Muscle layer of duodenum (tissue), 2 donors: ENCODE measurements around the gene TPP1.

Source experiments
- H3K27ac ChIP-seq: one replicate; pipeline ENCODE4 v1.7.0; 2013; ENCODE audit warnings: mild to moderate bottlenecking, low read length
- H3K27me3 ChIP-seq: one replicate; pipeline ENCODE4 v1.7.0; 2013; ENCODE audit warnings: low read depth, mild to moderate bottlenecking, control low read depth, low read length
- H3K36me3 ChIP-seq, 2 donors: one replicate each; pipeline ENCODE4 v1.7.0; 2013; ENCODE audit warnings: low read length in 2 of 2, control low read depth in 1 of 2, mild to moderate bottlenecking in 1 of 2; ENCODE audit not compliant: insufficient read depth in 2 of 2, control insufficient read depth in 1 of 2
- H3K4me1 ChIP-seq, 2 donors: one replicate each; pipeline ENCODE4 v1.7.0; 2013; ENCODE audit warnings: low read length in 2 of 2, mild to moderate bottlenecking in 2 of 2, control low read depth in 1 of 2, moderate library complexity in 1 of 2; ENCODE audit not compliant: insufficient read depth in 2 of 2, control insufficient read depth in 1 of 2
- H3K4me3 ChIP-seq, 2 donors: one replicate each; pipeline ENCODE4 v1.7.0; 2013; ENCODE audit warnings: low read length in 2 of 2, low read depth in 1 of 2, mild to moderate bottlenecking in 1 of 2
- H3K9me3 ChIP-seq, 2 donors: one replicate each; pipeline ENCODE4 v1.7.0; 2013; ENCODE audit warnings: low read length in 2 of 2, control low read depth in 1 of 2, mild to moderate bottlenecking in 1 of 2; ENCODE audit not compliant: control insufficient read depth in 1 of 2
- donor health status: healthy.

Gene TPP1

DNA sequence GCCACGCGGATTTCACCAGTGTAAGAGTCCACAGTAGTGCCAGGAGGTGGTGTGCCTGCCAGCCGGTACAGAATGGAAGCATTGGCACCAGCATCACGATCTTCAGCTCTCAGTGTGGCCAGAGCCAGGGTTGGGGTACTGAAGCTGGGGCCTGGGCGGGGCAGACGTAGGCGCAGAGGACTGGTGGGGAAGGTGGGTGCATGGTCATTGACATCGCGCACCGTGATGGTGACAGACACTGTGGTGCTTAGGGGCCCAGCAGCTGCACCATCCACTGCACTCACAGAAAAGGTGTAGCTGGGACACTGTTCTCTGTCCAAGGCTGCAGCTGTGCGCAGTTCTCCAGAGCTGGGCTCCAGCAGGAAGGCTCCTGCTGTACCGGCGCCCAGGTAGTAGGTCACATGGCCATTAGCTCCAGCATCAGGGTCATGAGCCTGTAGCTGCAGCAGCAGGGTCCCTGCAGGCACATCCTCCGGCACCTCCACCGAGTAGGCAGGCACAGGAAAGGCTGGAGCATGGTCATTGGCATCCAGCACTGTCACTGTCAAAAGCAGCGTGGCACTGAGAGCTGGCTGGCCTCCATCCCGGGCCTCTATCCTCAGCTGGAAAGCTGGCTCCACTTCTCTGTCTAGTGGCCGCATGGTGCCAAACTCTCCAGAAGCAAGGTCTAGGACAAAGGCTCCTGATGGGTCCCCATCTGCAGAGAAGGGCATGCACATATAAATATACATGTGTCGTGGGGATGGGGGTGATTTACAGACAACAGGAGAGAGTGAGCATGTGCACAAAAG lies 7.9 kb upstream of the TPP1 start:
- Histone ChIP-seq H3K4me3 (no peak overlapping the region), H3K27ac (no peak overlapping the region), H3K4me1 (no peaks in the 10 kb centered on the region), H3K36me3 (peaks cover 40 to 88% of the 10 kb centered on the region in 2 donors), H3K9me3 (no peaks in the 10 kb centered on the region), H3K27me3 (no peaks in the 10 kb centered on the region)

DNA sequence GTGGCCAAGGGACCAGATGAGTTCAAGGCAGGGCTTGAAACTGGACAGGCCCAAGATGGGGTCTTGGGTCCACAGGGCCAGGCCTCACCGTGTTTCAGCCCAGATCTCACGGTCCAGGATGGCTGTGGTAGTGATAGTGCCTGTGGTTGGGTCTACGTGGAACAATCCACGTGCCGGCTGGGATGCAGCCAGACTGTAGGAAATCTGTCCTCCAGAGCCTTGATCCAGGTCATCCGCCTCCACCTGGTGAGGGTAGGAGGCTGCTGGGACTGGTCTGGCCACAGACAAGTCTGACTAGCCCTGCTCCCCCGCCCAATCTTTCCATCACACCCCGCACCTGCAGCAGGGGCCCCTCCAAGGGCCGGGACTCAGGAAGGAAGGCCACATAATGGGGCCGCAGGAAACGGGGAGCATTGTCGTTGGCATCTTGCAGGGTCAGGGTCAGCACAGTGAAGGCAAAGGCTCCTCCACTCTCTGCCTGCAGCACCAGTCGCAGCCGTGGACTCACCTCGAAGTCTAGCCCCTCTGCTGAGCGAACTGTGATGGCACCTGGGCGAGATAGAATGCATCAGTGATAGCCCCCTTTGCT lies 6.7 kb upstream of the TPP1 start:
- Histone ChIP-seq H3K27ac (no peak overlapping the region), H3K4me1 (no peaks in the 10 kb centered on the region), H3K9me3 (no peaks in the 10 kb centered on the region), H3K36me3 (peaks cover 36 to 78% of the 10 kb centered on the region in 2 donors), H3K4me3 (no peak overlapping the region), H3K27me3 (no peaks in the 10 kb centered on the region)

DNA sequence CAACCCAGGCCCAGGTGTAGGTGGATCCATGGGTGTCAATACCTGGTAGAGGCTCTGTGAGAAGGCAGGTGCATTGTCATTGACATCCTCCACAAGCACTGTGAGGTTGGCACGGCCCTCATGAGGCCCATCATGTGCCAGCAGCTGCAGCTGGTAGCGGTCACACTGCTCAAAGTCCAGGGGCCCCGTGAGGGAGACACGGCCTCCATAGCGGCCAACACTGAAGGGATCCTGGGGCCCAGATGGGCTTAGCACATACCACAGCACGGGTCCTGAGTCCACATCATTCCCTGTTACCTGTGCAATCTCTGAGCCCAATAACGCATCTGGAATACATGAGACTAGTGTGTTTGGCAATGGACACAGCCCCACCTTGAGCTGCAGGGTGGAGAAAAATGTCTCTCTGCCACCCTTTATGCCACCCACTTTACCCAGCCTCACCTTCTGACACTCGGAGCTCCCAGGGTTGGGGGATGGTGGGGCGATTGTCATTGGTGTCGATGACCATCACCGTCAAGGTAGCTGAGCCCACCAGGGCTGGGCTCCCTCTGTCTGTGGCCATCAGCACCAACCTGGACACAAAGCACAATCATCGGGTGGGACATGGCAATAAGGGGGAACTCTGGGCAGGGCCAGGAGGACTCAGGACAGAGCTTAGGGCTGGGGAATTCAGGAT lies 6.1 kb upstream of the TPP1 start:
- Histone ChIP-seq H3K9me3 (no peaks in the 10 kb centered on the region), H3K27me3 (no peaks in the 10 kb centered on the region), H3K27ac (no peak overlapping the region), H3K4me1 (no peaks in the 10 kb centered on the region), H3K36me3 (peaks cover 35 to 72% of the 10 kb centered on the region in 2 donors), H3K4me3 (no peak overlapping the region)

DNA sequence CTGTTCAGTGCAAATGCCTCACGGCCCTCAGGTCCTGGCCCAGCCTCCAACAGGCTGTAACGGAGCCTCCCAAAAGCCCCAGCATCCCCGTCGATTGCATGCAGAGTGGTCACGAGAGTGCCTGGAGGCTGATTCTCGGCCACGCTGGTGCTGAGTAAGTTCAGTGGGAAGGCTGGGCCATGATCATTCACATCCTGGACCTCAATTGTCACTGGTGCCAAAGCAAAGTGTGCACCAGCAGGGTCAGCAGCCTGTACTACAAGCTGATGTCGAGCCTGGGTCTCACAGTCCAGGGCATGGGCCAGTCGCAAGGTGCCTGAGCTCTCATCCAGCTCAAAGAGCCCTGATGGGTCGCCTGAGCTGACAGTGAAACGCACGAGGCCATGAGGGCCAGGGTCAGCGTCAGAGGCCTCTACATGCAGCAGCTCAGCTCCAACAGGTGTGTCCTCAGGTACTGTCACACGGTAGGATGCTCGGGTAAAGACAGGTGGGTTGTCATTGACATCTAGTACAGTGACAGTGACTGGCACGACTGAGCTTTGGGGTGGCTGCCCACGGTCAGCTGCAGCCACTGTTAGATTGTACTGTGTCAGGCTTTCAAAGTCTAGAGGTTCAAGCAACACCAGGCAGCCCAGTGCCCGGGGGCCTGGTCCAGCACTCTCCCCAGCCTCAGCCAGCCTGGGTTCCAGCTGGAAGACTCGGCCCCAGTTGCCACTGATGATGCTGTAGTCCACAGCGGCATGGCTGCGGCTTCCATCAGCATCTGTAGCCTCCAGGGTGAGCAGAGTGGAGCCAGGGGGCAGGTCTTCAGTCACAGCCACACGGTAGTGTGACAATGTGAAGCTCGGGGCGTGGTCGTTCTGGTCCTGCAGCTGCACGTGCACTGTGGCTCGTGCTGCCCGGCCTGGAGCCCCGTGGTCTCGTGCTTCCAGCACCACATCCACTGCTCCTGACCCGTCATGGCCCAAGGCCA lies 4.5 kb upstream of the TPP1 start:
- Histone ChIP-seq H3K9me3 (no peaks in the 10 kb centered on the region), H3K27me3 (no peaks in the 10 kb centered on the region), H3K4me1 (peaks cover under 1 to 5% of the 10 kb centered on the region in 2 donors), H3K4me3 (no peak overlapping the region), H3K36me3 (peaks cover 35 to 57% of the 10 kb centered on the region in 2 donors), H3K27ac (no peak overlapping the region)

DNA sequence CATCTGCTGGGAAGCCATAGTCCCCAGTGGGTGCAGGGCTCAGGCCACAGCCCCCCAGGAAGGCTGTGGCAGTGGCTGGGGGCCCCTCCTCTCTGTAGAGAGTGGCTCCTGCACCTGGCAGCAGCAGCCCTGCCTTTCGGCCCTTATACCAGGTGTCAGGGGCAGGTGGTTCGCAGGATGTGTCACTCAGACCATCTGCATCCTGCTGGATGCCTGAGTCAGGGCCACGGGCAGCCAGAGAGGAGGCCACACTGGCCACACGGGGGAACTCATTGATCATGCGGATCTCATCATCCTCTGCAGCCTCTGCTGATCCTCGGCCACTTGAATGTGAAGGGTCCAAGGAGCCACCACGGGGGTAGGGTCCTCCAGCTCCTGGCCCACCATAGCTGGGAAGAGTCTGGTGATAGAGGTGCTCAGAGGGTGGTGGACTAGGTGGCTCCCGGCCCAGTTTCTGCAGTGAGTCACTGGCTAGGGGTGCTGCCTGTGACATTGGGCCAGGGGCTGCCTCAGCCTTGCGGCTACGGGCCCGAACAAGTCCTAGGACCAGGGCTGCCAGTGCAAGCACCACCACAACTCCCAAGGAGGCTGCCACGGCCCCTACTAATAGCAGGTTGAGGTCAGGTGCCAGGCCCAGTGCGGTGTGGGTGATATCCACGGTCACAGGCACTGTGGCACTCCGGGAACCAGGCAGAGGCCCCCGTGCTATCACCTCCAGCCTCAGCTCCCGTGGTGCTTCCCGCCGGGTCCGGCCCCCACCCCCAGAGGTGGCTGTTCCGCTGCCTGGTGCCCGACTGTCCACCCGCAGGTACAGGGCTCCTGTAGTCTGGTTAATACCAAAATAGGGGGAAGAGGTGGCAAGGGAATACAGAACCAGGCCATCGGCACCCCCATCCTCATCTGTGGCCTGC lies 3.3 kb upstream of the TPP1 start:
- no peak overlapping the region for H3K4me3 ChIP-seq
- no peak overlapping the region for H3K27ac ChIP-seq
- H3K36me3 ChIP-seq, result peaks cover 32 to 54% of the 10 kb centered on the region in 2 donors
- H3K9me3 ChIP-seq, result no peaks in the 10 kb centered on the region
- no peaks in the 10 kb centered on the region for H3K27me3 ChIP-seq
- peaks cover 12 to 15% of the 10 kb centered on the region in 2 donors for H3K4me1 ChIP-seq

DNA sequence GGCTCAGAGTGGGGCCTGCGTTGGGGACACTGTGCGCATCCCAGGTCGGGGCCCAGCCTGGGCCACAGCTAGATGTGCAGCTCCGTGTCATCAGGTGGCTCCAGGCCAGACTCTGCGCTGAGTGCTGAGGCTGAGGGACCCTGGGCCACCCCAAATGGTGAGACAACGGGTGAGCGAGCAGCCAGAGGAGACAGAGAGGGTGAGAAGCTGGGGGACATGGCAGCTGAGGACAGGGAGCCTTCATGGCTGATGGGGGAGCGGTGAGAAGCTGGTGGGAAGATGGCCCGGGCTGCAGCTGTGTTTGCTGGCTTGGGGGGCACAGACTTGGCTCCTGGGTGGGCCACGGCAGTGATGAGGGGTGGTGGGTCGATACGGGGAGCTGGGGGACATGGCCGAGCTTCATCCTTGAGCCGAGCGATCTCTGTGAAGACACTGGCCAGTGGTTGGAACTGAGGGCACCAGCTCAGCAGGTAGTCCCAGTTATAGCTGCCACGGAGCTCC lies 2.5 kb upstream of the TPP1 start:
- Histone ChIP-seq H3K9me3 (no peaks in the 10 kb centered on the region), H3K4me1 (peaks cover 17% of the 10 kb centered on the region in 2 donors), H3K27me3 (no peaks in the 10 kb centered on the region), H3K4me3 (no peak overlapping the region), H3K36me3 (peaks cover 29 to 52% of the 10 kb centered on the region in 2 donors), H3K27ac (no peak overlapping the region)

DNA sequence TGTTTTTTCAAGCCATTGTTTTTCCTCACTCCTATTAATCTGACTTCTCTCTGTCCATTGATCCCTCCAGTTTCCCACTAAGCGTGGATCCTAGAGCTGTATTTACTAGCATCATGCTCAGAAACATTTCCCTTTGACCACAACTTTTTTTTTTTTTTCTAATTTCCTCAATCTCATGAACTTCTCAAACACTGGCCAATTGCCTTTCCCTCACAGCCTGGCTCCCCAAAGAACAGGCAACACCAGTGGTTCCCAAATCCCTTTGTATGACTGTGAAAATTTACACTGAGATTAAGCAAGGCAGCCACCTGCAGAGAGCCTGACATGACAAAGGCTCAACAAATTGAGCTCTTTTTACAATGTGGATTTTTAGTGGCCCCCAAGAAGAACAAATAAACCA lies 1.4 kb upstream of the TPP1 start:
- Histone ChIP-seq H3K4me3 (no peak overlapping the region), H3K36me3 (peaks cover 27 to 51% of the 10 kb centered on the region in 2 donors), H3K4me1 (peaks cover 17% of the 10 kb centered on the region in 2 donors), H3K27ac (no peak overlapping the region), H3K9me3 (no peaks in the 10 kb centered on the region), H3K27me3 (no peaks in the 10 kb centered on the region)

DNA sequence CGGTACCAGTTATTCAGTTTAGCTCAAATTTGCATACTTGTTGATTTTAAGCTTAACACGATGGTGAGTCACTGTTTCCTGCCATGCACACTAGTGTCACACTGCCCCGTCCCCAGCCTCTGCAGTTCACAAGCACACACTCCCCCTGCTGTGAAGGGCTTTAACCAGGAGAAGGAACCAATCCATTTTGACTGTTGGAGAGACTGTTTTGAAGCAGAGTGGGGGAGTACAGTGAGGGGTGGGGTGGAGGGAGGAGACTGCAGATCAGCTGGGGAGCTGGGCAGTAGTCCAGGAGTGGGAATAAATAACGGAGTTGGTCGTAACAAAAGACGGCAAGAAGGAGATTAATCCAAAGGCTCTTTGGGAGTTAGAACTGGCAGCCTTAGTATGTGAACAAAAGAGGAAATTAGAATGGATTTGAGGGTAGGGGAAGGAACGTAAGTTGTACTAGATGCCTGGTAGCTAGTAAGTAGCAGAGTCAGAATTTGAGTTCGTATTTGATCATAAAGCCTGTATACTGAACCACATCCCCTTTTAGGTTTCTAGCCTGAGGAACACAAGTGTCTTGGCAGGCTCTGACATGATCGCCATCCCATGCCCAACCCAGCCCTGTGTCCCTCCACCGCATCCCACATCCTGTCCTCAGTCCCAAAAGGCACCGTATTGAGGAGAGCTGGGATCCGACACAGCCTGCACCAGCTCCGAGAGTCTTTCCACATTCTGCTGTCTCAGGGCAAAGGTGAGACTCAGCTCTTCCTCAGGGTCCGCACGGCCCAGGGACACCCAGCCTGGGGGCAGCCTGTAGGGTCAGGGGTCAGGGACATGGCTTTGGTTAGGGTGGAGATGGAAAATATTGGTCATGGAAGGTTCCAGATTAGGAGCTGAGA lies 862 bp downstream of the TPP1 start:
- no peaks in the 10 kb centered on the region for H3K27me3 ChIP-seq
- no peaks in the 10 kb centered on the region for H3K9me3 ChIP-seq
- peak overlapping the region; percentile 84 to 93 for H3K4me3 ChIP-seq
- H3K27ac ChIP-seq, result peak overlapping the region; percentile 97
- H3K36me3 ChIP-seq, result peaks cover 23 to 41% of the 10 kb centered on the region in 2 donors
- peaks cover 19 to 20% of the 10 kb centered on the region in 2 donors for H3K4me1 ChIP-seq

DNA sequence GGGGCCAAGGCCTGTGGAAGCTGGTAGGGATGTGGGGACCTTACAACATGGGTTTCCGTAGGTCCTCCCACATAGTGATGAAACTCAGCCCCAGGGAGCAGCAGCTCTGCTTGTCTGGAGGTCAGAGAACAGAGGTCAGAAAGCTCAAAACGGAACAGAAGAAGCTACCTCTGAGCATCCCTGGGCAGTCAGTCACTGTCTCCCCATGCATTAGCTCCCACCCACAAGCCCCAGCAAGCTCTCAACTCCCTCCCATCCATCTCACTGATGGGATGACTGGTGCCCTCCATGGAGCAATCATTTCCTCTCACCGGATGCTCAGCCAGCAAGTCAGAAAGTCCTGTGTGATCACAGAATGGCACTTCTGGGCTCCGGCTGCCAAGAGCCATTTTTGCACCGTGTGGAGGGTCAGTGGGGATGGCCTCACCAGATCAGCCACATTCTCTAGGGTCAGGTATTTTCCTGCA lies 1.9 kb downstream of the TPP1 start:
- Histone ChIP-seq H3K27ac (peak overlapping the region; percentile 97), H3K9me3 (no peaks in the 10 kb centered on the region), H3K4me1 (peaks cover 24 to 25% of the 10 kb centered on the region in 2 donors), H3K27me3 (no peaks in the 10 kb centered on the region), H3K4me3 (peak overlapping the region; percentile 84 to 93), H3K36me3 (peaks cover 23 to 31% of the 10 kb centered on the region in 2 donors)
